B cell (primary cell): Measurements from ENCODE around the gene MAP3K20. TPM values are rescaled to one million over a fixed set of nuclear protein-coding genes. Genes with fewer than 3 reads are reported as not detected.

Experiments
- ATAC-seq: fragments of 200-7000 bp; cut with Tn5 transposase; one replicate; pipeline ENCODE4 v1.10.0; 2021; ENCODE audit warnings: low read depth, mild to moderate bottlenecking, moderate number of reproducible peaks, moderate library complexity
- CTCF ChIA-PET: fragments of 350-600 bp; sonication (Branson Sonifier 250); formaldehyde crosslinking; loops from one replicate; lab custom pipeline; 2021; ENCODE audit warnings: antibody characterized with exemption, inconsistent platforms; lab: Charles Lee
- POLR2A ChIA-PET: fragments of 350-600 bp; sonication (Branson Sonifier 250); formaldehyde crosslinking; loops from one replicate; lab custom pipeline; 2021; ENCODE audit warnings: antibody characterized with exemption; lab: Charles Lee
- DNase-seq: peaks from one replicate; pipeline ENCODE4 v3.0.0; 2013
- H2AFZ ChIP-seq: 2 replicates; pipeline ENCODE4 v1.6.1; 2012; ENCODE audit warnings: mild to moderate bottlenecking, low read depth, low read length; ENCODE audit not compliant: insufficient read depth, poor library complexity, severe bottlenecking
- H3K27ac ChIP-seq, 2 donors: 1 replicate in 1 of 2; 2 replicates in 1 of 2; pipeline ENCODE4 v1.5.1; 2012 to 2013; ENCODE audit warnings: low read length in 2 of 2, mild to moderate bottlenecking in 2 of 2, moderate library complexity in 1 of 2
- H3K27me3 ChIP-seq, 4 experiments: fragments of 200-600 bp in 1 of 4; sonication (generic) in 1 of 4; replicated peaks in 1 of 4; 1 replicate in 2 of 4; 2 replicates in 2 of 4; pipeline versions ENCODE4 v1.6.1 to v1.7.0; 2013 to 2016; ENCODE audit warnings: low read length in 3 of 4, mild to moderate bottlenecking in 2 of 4, mixed read lengths in 1 of 4, moderate library complexity in 1 of 4; ENCODE audit not compliant: insufficient read depth in 4 of 4, control insufficient read depth in 3 of 4; ENCODE audit errors: control extremely low read depth in 1 of 4
- H3K36me3 ChIP-seq, 2 experiments: replicated peaks in 1 of 2; 1 replicate in 1 of 2; 2 replicates in 1 of 2; pipeline versions ENCODE4 v1.6.1 to v1.7.1; 2013; ENCODE audit warnings: low read length in 1 of 2; ENCODE audit not compliant: insufficient read depth in 2 of 2, control insufficient read depth in 1 of 2; ENCODE audit errors: control extremely low read depth in 1 of 2, extremely low read depth in 1 of 2
- H3K4me1 ChIP-seq, 2 donors: fragments of 200-600 bp in 1 of 2; sonication (generic) in 1 of 2; 1 replicate in 1 of 2; 2 replicates in 1 of 2; pipeline versions ENCODE4 v1.5.1 to v1.6.1; 2013 to 2017; ENCODE audit warnings: low read length in 2 of 2; ENCODE audit not compliant: control insufficient read depth in 2 of 2, insufficient read depth in 2 of 2
- H3K4me2 ChIP-seq: replicated peaks from 2 replicates; pipeline ENCODE3; 2012; ENCODE audit warnings: mild to moderate bottlenecking, low read depth, low read length; ENCODE audit not compliant: poor library complexity, severe bottlenecking
- H3K4me3 ChIP-seq, 5 experiments: fragments of 200-600 bp in 1 of 5; sonication (generic) in 1 of 5; 1 replicate in 3 of 5; 2 replicates in 2 of 5; pipeline versions ENCODE4 v1.5.1 to v1.7.0; 2011 to 2016; ENCODE audit warnings: low read length in 4 of 5, mild to moderate bottlenecking in 4 of 5, low read depth in 2 of 5, control low read depth in 1 of 5, moderate library complexity in 1 of 5; ENCODE audit not compliant: insufficient read depth in 1 of 5; ENCODE audit errors: control extremely low read depth in 1 of 5, extremely low read depth in 1 of 5
- H3K79me2 ChIP-seq: fragments of 200-600 bp; sonication (generic); one replicate; pipeline ENCODE4 v1.6.0; 2016; ENCODE audit warnings: low read length; ENCODE audit not compliant: control insufficient read depth, insufficient read depth
- H3K9ac ChIP-seq: fragments of 200-600 bp; sonication (generic); 2 replicates; pipeline ENCODE4 v1.6.1; 2017; ENCODE audit warnings: mild to moderate bottlenecking, low read length, moderate library complexity
- H3K9me3 ChIP-seq, 3 donors: one replicate each; pipeline versions ENCODE4 v1.6.1 to v1.7.1; 2013; ENCODE audit warnings: low read length in 2 of 3; ENCODE audit not compliant: control insufficient read depth in 2 of 3, insufficient read depth in 1 of 3; ENCODE audit errors: control extremely low read depth in 1 of 3
- H4K20me1 ChIP-seq: 2 replicates; pipeline ENCODE4 v1.6.0; 2012; ENCODE audit warnings: mild to moderate bottlenecking, low read length; ENCODE audit not compliant: insufficient read depth, control insufficient read depth, poor library complexity, severe bottlenecking
- H3K27ac Mint-ChIP-seq: one replicate; pipeline ENCODE4 v1.8.0; 2021; ENCODE audit warnings: mixed read lengths
- H3K27me3 Mint-ChIP-seq: one replicate; pipeline ENCODE4 v1.8.0; 2021; ENCODE audit warnings: mixed read lengths
- H3K4me1 Mint-ChIP-seq: one replicate; pipeline ENCODE4 v1.8.0; 2021; ENCODE audit warnings: mixed read lengths
- H3K4me3 Mint-ChIP-seq: one replicate; pipeline ENCODE4 v1.8.0; 2021; ENCODE audit warnings: mixed read lengths
- H3K9me3 Mint-ChIP-seq: one replicate; pipeline ENCODE4 v1.8.0; 2022; ENCODE audit warnings: mixed read lengths; ENCODE audit not compliant: insufficient read depth
- EZH2 ChIP-seq: IDR thresholded peaks from 2 replicates; pipeline ENCODE4 v1.6.1; 2012; ENCODE audit warnings: borderline replicate concordance, low read depth, mild to moderate bottlenecking, moderate library complexity, low read length; ENCODE audit not compliant: insufficient read depth, poor library complexity, severe bottlenecking
- WGBS: methylation state at CpG from one replicate; pipeline ENCODE4 v1.1.5; 2013; ENCODE audit warnings: missing lambda C conversion rate; ENCODE audit not compliant: insufficient coverage; 5-methylcytosine and 5-hydroxymethylcytosine counted together
- intact Hi-C: fragments of 100-400 bp; cut with micrococcal nuclease; formaldehyde crosslinking; loops from one replicate; pipeline ENCODE4 v1.10.0; 2022
- polyA plus RNA-seq: library from polyadenylated mRNA; depleted of rRNA; stranded (reverse); fragments of >200 nt; gene quantifications from 2 replicates; pipeline ENCODE4 v1.2.3, GENCODE V29; 2012
- total RNA-seq, 2 donors: library from RNA; stranded (reverse); fragments of 120-200 nt in 1 of 2; gene quantifications; 1 replicate in 1 of 2; 2 replicates in 1 of 2; pipeline versions ENCODE4 v1.2.3 to v1.2.4, GENCODE V29; 2013 to 2022
- TF ChIP-seq, protein P1 (sequence below): fragments of 200-600 bp; IDR thresholded peaks from one replicate; pipeline ENCODE4 v1.8.0; 2022; ENCODE audit warnings: antibody characterized with exemption, mild to moderate bottlenecking

MAP3K20 gene
- total and polyA plus RNA-seq, 2 donors (not counting 1 experiment from before 2014, with no cell fraction given), result 2.2 to 9.1 TPM

DNA sequence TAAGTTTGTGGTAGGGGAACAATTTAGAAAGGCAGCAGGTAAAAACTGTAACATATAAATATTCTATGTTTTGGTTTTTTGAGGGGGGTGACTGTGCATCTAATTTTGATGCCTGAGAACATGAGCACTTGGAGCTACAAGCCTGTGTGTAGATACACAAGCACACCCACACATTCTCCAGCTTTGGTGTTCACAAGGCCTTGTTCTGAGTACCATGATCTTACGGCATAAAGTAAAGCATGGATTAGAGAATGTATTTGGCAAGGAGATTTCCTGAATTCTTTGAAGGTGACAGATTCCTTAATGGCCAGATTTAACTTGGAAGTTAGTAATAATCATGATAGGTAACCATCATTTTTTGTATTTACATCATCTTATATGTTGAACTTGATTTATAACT lies 42.7 kb downstream of the MAP3K20 start:
- POLR2A ChIA-PET, result no interaction called here
- no peak overlapping the region for H3K4me3 Mint-ChIP-seq

DNA sequence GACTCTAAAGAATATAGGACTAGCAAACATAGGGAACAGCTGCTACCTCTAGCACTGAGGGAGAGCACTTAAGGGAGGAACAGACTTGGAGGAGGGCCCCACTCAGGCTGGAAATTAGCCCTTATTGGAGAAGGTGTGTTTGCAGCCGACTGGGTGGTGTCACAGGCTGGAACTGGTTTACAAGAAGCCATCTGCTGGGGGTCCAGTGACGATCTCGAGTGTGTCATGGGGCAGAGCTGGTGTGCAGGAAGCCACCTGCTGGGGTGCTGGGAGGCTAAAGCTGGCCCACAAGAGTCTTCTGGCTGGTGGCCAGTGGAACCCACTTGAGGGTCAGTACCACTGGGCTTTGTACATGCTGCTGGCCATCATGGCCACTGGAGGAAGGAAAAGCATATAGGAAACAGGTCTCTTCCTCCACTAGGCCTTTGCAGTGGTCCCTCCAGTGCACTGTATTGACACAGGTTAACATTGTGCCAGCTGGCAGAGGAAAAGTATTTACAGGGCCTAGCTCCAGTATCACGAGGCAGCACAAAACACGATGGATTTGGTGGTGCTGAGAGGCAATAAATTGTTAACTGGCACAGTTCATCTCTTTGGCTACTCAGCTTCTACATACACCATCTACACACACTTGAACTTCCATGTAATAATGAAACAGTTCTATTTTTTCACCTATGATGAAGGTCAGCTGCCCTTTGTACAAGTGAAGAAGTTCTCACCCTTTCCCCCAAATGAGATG lies 43.6 kb downstream of the MAP3K20 start:
- DNase-seq, result no peak
- 83% methylated on average over 3 of the region's 5 CpGs for WGBS
- no peak overlapping the region for H2AFZ ChIP-seq
- no peak for ATAC-seq
- no peak overlapping the region for H3K9ac ChIP-seq
- H3K4me1 ChIP-seq, result peaks cover 5 to 22% of the 10 kb centered on the region in 2 donors
- H3K4me2 ChIP-seq, result peak overlapping the region; percentile 11
- H3K36me3 ChIP-seq, result no peaks in the 10 kb centered on the region
- POLR2A ChIA-PET, result no interaction called here
- peaks cover 10% of the 10 kb centered on the region for H3K4me1 Mint-ChIP-seq
- no peak for TF ChIP-seq EZH2
- peaks cover 8% of the 10 kb centered on the region for H3K79me2 ChIP-seq
- CTCF ChIA-PET, result no interaction called here
- no peaks in the 10 kb centered on the region for H3K9me3 Mint-ChIP-seq
- intact Hi-C loops, result no loop called here
- no peak overlapping the region for H3K4me3 ChIP-seq
- H3K4me3 Mint-ChIP-seq, result no peak overlapping the region
- no peak overlapping the region for H3K27ac Mint-ChIP-seq
- H3K27me3 ChIP-seq, result no peaks in the 10 kb centered on the region
- H3K27ac ChIP-seq, result no peak overlapping the region
- H3K9me3 ChIP-seq, result no peaks in the 10 kb centered on the region
- H4K20me1 ChIP-seq, result no peaks in the 10 kb centered on the region
- H3K27me3 Mint-ChIP-seq, result no peaks in the 10 kb centered on the region

More for the DNA sequence above, 42.7 kb downstream of the MAP3K20 start:
- CTCF ChIA-PET, result no interaction called here
- H3K9me3 ChIP-seq, result no peaks in the 10 kb centered on the region
- no peak overlapping the region for H3K27ac Mint-ChIP-seq
- intact Hi-C loops, result no loop called here
- DNase-seq (no peak), ATAC-seq (no peak)
- no peak overlapping the region for H3K9ac ChIP-seq
- no peaks in the 10 kb centered on the region for H3K36me3 ChIP-seq
- no peak overlapping the region for H3K4me3 ChIP-seq
- no peaks in the 10 kb centered on the region for H3K27me3 ChIP-seq
- no peaks in the 10 kb centered on the region for H3K9me3 Mint-ChIP-seq
- TF ChIP-seq, protein P1, sequence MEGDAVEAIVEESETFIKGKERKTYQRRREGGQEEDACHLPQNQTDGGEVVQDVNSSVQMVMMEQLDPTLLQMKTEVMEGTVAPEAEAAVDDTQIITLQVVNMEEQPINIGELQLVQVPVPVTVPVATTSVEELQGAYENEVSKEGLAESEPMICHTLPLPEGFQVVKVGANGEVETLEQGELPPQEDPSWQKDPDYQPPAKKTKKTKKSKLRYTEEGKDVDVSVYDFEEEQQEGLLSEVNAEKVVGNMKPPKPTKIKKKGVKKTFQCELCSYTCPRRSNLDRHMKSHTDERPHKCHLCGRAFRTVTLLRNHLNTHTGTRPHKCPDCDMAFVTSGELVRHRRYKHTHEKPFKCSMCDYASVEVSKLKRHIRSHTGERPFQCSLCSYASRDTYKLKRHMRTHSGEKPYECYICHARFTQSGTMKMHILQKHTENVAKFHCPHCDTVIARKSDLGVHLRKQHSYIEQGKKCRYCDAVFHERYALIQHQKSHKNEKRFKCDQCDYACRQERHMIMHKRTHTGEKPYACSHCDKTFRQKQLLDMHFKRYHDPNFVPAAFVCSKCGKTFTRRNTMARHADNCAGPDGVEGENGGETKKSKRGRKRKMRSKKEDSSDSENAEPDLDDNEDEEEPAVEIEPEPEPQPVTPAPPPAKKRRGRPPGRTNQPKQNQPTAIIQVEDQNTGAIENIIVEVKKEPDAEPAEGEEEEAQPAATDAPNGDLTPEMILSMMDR, result no peak
- TF ChIP-seq EZH2, result no peak
- H3K4me2 ChIP-seq, result no peak overlapping the region
- peaks cover 15% of the 10 kb centered on the region for H3K4me1 Mint-ChIP-seq
- no peak overlapping the region for H2AFZ ChIP-seq
- H3K27me3 Mint-ChIP-seq, result no peaks in the 10 kb centered on the region
- H3K27ac ChIP-seq, result no peak overlapping the region
- H3K79me2 ChIP-seq, result peaks cover 9% of the 10 kb centered on the region
- no peaks in the 10 kb centered on the region for H4K20me1 ChIP-seq
- WGBS, result no CpG with 5 or more reads among the region's 1 CpG
- peaks cover 5 to 17% of the 10 kb centered on the region in 2 donors for H3K4me1 ChIP-seq
